ENCODE measurements around the gene ATP1A1.

The ATP1A1 gene

DNA sequence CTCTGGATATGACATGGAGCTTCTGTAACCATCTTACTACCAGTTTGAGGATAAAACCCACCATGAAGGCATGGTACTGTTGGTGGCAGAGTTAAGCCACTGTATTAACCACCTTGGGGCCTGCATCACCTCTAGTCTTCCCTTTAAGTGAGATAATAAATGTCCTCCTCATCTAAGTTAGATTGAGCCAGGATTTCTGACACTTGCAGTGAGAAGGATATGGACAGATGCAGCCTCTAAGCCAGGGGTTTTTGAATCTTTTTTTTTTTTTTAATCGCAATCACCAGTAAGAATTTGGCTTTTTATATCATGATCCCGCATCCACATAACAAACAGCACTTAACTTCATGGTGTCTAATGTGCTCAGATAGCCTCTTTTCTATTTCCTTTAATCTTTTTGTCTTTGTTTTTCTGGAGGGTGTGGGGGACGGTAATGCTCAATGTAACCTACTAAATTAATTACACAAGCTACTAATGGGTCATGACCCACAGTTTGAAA is 42.2 kb downstream of the ATP1A1 start:
- no peak for DNase-seq (ENCODE audit: low spot score)

DNA sequence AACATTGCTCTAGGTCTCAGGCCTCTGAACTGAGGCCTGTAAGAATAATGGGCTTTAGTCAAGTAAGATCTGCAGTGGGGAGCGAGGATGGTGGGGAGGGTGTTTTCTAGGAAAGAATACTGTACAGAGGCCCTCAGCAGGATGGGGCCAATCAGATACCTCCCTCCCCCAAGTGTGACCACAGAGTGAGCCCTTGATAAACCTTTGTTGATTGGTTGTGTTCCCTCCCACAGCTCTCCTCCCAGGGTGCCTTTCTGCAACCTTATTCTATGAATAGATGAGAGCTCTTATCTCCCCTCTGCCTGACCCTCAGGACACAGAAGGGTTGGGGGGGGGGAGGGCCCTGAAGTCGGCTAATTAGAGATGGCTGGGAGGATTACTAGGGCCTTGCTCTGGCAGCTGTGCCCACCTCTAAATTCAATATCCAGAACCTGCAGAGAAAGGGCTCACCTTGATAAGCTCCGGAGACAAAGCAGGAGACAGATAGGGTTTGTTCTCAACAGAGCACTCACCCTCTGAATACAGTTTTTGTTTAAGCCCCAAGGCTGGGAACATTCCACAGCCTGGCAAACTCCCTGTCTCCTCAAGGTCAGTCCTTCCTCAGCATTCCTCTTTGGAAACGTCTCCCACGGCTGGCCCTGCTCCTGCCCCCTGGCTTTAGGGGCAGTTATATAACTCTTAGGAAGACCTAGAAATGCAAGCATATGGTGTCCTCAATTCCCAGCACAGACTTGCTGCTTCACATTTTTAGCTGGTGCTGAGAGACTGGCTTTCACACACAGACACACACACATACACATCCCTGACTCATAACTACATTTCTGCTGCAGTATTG is 42.9 kb downstream of the ATP1A1 start:
- DNase-seq (ENCODE audit: low spot score) = no peak

GRCh38 chr1:116416854-116417513 is 43.9 kb downstream of the ATP1A1 start:
- no peak for DNase-seq (ENCODE audit: low spot score)

- no peak for DNase-seq (ENCODE audit: low spot score)
Measured at GRCh38 chr1:116417678-116418077, 44.6 kb downstream of the ATP1A1 start.

- peak; percentile 88 for DNase-seq (ENCODE audit: low spot score)
Measured at GRCh38 chr1:116418091-116418830, 45.2 kb downstream of the ATP1A1 start.

DNA sequence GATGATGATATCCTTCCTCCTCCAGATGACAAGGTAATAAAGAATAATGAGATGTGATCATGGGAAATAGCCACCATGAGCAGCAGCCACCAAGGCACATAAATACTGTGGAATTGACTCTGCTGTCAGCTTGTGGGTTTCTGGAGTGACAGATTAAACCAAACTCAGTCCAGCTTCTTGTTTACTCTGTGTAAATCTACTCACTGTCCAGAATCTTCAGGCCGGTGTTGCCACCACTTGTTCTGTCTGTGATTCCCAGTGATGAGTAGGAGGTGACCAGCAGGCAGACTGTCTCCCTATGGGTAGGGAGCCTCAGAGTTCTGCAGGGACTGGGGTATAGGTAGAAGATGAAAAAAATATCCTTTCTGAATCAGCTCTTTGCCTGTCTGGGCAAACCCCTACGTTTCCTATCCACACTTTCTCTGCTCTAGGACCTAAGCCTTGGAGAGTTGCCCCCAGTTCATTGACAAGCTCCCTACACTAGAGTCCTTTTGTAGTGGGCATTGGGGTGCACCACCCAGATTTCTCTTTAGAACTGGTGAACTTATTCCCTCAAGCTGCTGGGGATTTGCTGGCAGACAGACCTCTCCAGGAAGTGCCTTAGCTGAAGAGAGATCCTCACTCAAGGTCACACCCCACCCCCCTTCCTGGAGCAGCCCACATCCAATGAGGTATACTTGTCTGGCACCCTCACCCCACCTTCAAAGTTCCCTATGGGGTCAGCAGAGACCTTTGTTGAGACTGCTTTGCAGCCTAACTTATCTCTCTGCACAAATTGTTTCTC is 47.6 kb downstream of the ATP1A1 start:
- DNase-seq (ENCODE audit: low spot score) = no peak

- no peak for DNase-seq (ENCODE audit: low spot score)
Measured at GRCh38 chr1:116424438-116424837, 51.4 kb downstream of the ATP1A1 start.

- DNase-seq (ENCODE audit: low spot score) = no peak
Measured at GRCh38 chr1:116424863-116425262, 51.8 kb downstream of the ATP1A1 start.

GRCh38 chr1:116425987-116426386 is 52.9 kb downstream of the ATP1A1 start:
- DNase-seq (ENCODE audit: low spot score) = no peak

DNA sequence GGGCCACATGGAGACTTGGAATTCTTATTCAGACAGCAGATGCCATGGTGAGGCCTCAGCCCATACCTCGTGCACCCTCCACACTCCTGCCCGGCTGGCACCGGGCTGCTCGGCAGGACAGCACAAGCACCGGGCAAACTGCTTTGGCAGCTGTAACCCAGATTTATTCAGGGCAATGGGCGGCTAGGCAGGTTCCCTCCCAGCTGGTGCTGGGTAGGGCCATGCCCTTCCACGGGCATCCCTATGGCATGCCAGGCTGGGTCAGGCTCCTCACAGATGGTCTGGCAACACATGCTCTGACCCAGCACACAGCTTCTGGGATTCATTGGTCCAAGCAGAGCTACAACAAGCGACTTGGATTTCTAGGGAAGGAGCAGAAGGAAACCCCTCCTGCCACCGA is 53.4 kb downstream of the ATP1A1 start:
- DNase-seq (ENCODE audit: low spot score) = no peak

DNA sequence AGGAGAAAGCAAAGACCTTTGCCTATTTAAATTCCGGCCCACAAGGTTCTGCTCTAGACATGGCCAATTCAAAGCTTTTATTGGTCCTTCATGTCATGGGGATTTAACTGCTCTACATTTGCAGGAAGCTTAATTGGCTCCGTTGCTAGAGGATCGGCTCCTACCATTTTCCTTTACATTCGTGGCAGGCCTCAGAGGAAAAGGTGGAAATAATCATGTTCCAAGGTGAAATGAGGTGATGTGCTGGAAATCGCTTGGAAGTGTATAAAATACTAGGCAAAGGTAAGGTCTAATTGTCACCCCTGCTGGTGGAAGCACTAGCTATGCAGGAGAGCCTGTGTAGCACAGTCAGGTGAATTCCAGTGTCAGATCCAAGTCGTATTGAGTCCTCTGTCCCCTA is 55.5 kb downstream of the ATP1A1 start:
- no peak for DNase-seq (ENCODE audit: low spot score)

DNA sequence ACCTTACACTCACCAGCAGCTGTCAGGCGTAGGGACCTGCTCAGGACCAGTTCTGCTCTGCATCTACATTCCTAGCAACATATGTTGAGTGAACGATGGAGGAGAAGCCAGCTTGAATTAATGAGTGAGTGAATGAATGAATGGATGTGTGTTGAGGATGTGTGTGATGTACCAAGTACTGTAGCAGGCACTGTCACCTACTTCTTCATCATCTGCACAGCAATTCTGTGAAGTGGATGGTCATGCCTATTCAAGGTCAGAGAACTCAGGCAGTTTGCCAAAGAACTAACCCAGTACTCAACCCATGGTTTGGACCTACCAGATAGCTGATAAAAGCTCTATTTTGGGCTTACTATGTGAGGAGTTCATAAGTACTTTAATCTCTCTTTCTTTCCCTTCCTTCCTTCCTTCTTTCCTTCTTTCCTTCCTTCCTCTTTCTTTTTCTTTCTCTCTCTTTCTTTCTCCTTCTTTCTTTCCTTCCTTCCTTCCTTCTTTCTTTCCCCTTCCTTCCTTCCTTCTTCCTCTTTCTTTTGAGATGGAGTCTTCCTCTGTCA is 56.9 kb downstream of the ATP1A1 start:
- DNase-seq (ENCODE audit: low spot score) = no peak

- DNase-seq (ENCODE audit: low spot score) = no peak
Measured at GRCh38 chr1:116431870-116432500, 58.9 kb downstream of the ATP1A1 start.

DNA sequence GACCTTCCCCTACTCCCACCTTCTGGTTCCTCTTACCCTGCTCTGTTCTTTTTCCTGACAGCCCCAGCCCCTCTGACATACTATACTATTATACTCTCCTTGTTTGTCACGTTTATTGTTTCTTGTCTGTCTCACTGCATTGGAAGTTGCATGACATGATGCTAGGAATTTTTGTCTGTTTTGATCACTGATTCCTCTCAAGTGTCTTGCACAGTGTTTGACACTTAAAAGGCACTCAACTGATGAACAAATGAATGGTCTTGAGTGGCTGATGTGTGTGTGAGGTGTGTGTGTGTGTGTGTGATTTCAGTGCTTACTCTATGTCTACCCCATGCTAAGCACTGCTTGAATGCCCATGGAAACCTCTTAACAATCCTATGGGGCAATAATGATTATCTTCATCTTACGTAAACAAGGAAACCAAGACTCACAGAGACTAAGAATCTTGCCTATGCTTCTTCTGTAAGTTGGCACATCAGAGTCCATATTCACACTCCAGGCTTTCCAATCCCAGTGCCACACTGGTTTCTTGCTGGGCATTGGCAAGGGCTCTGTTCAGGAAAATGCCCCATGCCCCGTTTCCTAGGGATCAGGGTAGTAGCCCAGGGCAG is 59.7 kb downstream of the ATP1A1 start:
- DNase-seq (ENCODE audit: low spot score) = no peak

- no peak for DNase-seq (ENCODE audit: low spot score)
Measured at GRCh38 chr1:116433275-116434257, 60.5 kb downstream of the ATP1A1 start.

DNA sequence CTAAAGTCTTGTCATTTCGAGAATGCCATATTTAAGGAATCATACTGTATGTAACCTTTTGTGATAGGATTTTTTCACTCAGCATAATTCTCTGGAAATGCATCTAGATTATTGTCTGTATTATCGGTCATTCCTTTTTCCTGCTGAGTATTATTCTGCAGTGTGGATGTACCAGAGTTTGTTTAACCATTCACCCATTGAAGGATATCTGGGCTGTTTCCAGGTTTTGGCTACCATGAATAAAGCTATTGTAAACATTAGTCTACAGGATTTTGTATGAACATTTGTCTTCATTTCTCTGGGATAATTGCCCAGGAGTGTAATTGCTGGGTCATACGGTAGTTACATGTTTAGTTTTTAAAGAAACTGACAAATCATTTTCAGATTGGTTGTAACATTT is 61.8 kb downstream of the ATP1A1 start:
- no peak for DNase-seq (ENCODE audit: low spot score)

DNA sequence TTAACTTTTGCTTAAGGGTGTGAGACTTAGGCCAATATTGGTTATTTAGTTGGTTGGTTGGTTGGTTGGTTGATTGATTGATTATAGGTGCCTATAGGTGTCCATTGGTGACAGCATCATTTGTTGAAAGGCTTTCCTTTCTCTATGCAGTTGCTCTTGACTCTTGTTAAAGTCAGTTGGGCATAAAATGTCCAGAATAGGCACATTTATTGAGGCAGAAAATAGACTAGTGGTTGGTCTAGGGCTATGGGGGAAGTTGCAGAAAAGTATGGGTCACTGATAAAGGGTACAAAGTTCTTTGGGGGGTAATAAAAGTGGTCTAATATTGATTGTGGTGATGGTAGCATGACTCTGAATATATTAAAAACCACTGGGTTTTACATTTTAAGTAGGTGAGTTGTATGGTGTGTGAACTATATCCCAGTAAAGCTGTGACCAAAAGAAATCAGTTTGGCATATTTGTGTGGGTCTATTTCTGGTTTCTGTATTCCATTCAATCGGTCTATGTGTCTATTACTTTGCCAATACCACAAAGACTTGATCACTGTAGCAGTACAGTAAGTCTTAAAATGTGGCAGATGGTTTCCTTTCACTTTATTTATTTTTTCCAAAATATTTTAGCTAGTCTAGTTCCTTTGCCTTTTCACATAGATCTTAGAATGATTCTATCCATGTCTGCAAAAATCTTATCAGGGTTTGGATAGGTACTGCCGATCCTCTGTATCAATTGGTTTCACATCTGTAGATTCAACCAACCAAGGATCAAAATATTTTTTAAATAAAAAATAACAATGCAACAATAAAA is 63.0 kb downstream of the ATP1A1 start:
- no peak for DNase-seq (ENCODE audit: low spot score)

DNA sequence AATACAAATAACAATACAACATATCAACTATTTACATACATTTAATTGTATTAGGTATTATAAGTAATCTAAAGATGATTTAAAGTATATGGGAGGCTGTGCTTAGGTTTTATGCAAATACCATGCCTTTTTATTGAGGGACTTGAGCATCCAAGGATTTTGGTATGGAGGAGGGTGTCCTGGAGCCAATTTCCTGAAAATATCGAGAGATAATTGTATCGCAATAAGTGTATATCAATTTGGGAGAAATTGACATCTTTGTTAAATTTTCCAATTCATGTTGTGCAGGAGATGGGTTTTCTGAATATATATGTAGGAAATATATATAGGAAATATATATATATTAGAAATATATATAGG is 63.5 kb downstream of the ATP1A1 start:
- DNase-seq (ENCODE audit: low spot score) = no peak

DNA sequence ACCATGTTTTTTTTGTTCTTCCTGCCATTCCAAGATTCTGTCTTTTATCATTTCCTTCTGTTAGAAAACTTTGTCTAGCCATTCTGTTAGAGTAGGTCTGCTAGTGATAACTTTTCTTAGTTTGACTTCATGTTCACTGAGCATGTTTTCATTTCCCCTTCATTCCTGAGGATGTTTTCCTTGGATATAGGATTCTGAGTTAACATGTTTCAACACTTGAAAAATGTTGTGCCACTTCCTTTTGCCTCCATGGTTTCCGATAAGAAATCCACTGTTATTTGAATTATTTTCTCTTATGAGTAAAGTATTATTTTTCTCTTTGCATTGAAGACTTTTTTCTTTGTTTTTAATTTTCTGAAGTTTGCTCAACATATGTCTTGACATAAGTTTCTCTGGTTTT is 66.7 kb downstream of the ATP1A1 start:
- DNase-seq (ENCODE audit: low spot score) = no peak

Measured in CD4-positive, alpha-beta T cell treated with Interleukin-15 for 4 hours (primary cell).